ENCODE data around the gene RPA4. TPM values are rescaled to one million over a fixed set of nuclear protein-coding genes. Genes with fewer than 3 reads are reported as not detected.

RPA4 gene
- polyA plus RNA-seq, 1 donor (not counting 4 experiments of a cell fraction or from before 2014, with no cell fraction given), result 0.30 TPM

DNA sequence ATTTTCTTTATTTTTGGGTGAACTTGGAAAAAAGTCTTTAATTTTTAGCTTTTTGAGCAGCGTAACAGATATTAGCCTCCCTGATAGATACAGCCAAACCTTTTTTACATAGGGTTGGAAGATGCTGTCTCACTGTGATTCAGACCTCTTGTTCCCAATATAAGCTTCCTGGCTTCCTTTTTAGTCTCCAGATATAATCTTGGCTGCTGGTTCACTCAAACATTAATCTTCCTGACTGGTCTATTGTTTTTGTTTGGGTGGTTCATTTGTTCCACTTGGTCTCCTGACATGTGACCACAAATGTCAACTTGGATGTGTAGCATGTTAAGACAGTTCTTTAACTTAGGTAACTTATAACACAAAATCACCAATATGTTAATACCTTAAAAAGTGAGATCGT, 23.0 kb downstream of the RPA4 start:
- DNase-seq (ENCODE audit: low read depth, low spot score), result no peak
- no peak for FAIRE-seq
- H2AFZ ChIP-seq (ENCODE audit: control insufficient read depth, low read length), result no peak overlapping the region
- no peak overlapping the region for H3K9ac ChIP-seq (ENCODE audit: control insufficient read depth, extremely low read depth, insufficient read depth, low read length)
- H3K4me2 ChIP-seq (ENCODE audit: control insufficient read depth, extremely low read depth, insufficient read depth, low read depth, low read length), result no peak overlapping the region
- H3K79me2 ChIP-seq (ENCODE audit: control insufficient read depth, insufficient read depth, low read length), result no peaks in the 10 kb centered on the region
- no peaks in the 10 kb centered on the region for H3K9me3 ChIP-seq (ENCODE audit: control insufficient read depth, low read depth, low read length)
- no peak for TF ChIP-seq EZH2 (IDR thresholded peaks at IDR 0.05; ENCODE audit: low read length)
- TF ChIP-seq, protein P1, sequence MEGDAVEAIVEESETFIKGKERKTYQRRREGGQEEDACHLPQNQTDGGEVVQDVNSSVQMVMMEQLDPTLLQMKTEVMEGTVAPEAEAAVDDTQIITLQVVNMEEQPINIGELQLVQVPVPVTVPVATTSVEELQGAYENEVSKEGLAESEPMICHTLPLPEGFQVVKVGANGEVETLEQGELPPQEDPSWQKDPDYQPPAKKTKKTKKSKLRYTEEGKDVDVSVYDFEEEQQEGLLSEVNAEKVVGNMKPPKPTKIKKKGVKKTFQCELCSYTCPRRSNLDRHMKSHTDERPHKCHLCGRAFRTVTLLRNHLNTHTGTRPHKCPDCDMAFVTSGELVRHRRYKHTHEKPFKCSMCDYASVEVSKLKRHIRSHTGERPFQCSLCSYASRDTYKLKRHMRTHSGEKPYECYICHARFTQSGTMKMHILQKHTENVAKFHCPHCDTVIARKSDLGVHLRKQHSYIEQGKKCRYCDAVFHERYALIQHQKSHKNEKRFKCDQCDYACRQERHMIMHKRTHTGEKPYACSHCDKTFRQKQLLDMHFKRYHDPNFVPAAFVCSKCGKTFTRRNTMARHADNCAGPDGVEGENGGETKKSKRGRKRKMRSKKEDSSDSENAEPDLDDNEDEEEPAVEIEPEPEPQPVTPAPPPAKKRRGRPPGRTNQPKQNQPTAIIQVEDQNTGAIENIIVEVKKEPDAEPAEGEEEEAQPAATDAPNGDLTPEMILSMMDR (optimal IDR thresholded peaks at IDR 0.05 in 1 of 3, IDR thresholded peaks at IDR 0.05 in 1 of 3, conservative IDR thresholded peaks at IDR 0.05 in 1 of 3; ENCODE audit: extremely low read depth in 1 of 3, insufficient read depth in 2 of 3, low read length in 3 of 3), result no peak
- no peaks in the 10 kb centered on the region for H3K9me1 ChIP-seq (ENCODE audit: control insufficient read depth, extremely low read depth, insufficient read depth, low read length)
- no peaks in the 10 kb centered on the region for H4K20me1 ChIP-seq (ENCODE audit: control insufficient read depth, extremely low read depth, insufficient read depth, low read length)
- H3K4me1 ChIP-seq (ENCODE audit: control insufficient read depth, extremely low read depth, insufficient read depth, low read length), result no peaks in the 10 kb centered on the region
- no peak overlapping the region for H3K27ac ChIP-seq (ENCODE audit: control insufficient read depth, insufficient read depth, low read length)
- no peak overlapping the region for H3K4me3 ChIP-seq (ENCODE audit: control insufficient read depth in 2 of 3, extremely low read depth in 1 of 3, insufficient read depth in 2 of 3, low read depth in 1 of 3, low read length in 3 of 3)
- H3K27me3 ChIP-seq (ENCODE audit: control insufficient read depth, extremely low read depth, insufficient read depth, low read length), result no peaks in the 10 kb centered on the region
- H3K36me3 ChIP-seq (ENCODE audit: control insufficient read depth in 2 of 2, extremely low read depth in 1 of 2, insufficient read depth in 2 of 2, low read length in 2 of 2), result no peaks in the 10 kb centered on the region
- dilution Hi-C loops (cut with MboI; ENCODE audit: extremely low pct_ligation_motif_present, low sequenced_read_pairs), result no loop called here

DNA sequence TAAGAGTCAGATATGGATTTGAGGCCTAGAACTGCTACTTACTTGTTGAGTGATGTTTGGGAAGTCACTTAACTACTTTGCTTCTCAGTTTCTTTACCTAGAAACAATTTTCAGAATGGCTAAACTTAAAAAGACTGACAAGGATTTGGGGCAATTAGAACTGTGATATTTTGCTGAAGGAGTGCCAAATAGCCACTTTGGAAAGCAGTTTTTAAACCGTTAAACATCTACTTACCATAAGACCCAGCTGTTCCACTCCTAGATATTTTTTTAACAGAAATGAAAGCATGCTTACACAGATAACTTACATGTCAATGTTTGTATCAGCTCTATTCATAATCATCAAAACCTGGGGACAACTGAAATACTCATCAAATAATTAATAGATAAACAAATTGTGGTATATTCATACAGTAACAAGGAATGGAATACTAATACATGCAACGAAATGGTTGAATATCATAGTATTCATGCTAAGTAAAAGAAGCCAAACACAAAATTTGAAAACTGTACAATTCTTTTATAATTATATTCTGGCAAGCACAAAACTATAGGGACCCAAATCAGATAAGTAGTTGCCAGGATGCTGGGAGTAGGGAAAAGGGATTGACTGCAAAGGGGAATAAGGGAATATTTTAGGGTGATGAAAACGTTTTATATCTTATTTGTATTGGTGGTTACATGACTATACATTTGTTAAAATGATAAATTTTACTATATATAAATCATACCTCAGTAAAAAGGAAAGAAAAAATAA, 24.0 kb downstream of the RPA4 start:
- Histone ChIP-seq H3K27ac (ENCODE audit: control insufficient read depth, insufficient read depth, low read length) (no peak overlapping the region), H3K9ac (ENCODE audit: control insufficient read depth, extremely low read depth, insufficient read depth, low read length) (no peak overlapping the region), H3K4me1 (ENCODE audit: control insufficient read depth, extremely low read depth, insufficient read depth, low read length) (no peaks in the 10 kb centered on the region), H3K4me2 (ENCODE audit: control insufficient read depth, extremely low read depth, insufficient read depth, low read depth, low read length) (no peak overlapping the region), H3K36me3 (ENCODE audit: control insufficient read depth in 2 of 2, extremely low read depth in 1 of 2, insufficient read depth in 2 of 2, low read length in 2 of 2) (no peaks in the 10 kb centered on the region), H3K79me2 (ENCODE audit: control insufficient read depth, insufficient read depth, low read length) (no peaks in the 10 kb centered on the region), H4K20me1 (ENCODE audit: control insufficient read depth, extremely low read depth, insufficient read depth, low read length) (no peaks in the 10 kb centered on the region), H3K27me3 (ENCODE audit: control insufficient read depth, extremely low read depth, insufficient read depth, low read length) (no peaks in the 10 kb centered on the region), H2AFZ (ENCODE audit: control insufficient read depth, low read length) (no peak overlapping the region), H3K9me3 (ENCODE audit: control insufficient read depth, low read depth, low read length) (no peaks in the 10 kb centered on the region), H3K9me1 (ENCODE audit: control insufficient read depth, extremely low read depth, insufficient read depth, low read length) (no peaks in the 10 kb centered on the region), H3K4me3 (ENCODE audit: control insufficient read depth in 2 of 3, extremely low read depth in 1 of 3, insufficient read depth in 2 of 3, low read depth in 1 of 3, low read length in 3 of 3) (no peak overlapping the region)
- no peak for DNase-seq (ENCODE audit: low read depth, low spot score)
- TF ChIP-seq, protein P1 (optimal IDR thresholded peaks at IDR 0.05 in 1 of 3, IDR thresholded peaks at IDR 0.05 in 1 of 3, conservative IDR thresholded peaks at IDR 0.05 in 1 of 3; ENCODE audit: extremely low read depth in 1 of 3, insufficient read depth in 2 of 3, low read length in 3 of 3), result no peak
- dilution Hi-C loops (cut with MboI; ENCODE audit: extremely low pct_ligation_motif_present, low sequenced_read_pairs), result no loop called here
- FAIRE-seq, result no peak

Measured in keratinocyte (primary cell).